KMS-11 (cell line): ENCODE results near the gene PPP1R13B.

Experiments
- H2AFZ ChIP-seq: fragments of 200-600 bp; sonication (generic); 2 replicates; pipeline ENCODE4 v1.6.1; 2016; ENCODE audit warnings: antibody characterized with exemption, mixed run types, low read depth
- H3K27ac ChIP-seq: fragments of 200-600 bp; sonication (generic); 2 replicates; pipeline ENCODE4 v1.6.1; 2016; ENCODE audit warnings: mild to moderate bottlenecking, mixed run types
- H3K27me3 ChIP-seq: fragments of 200-600 bp; sonication (generic); 2 replicates; pipeline ENCODE4 v1.6.1; 2017; ENCODE audit warnings: mild to moderate bottlenecking, low read depth, mixed run types, moderate library complexity; ENCODE audit not compliant: insufficient read depth
- H3K36me3 ChIP-seq: fragments of 200-600 bp; sonication (generic); 2 replicates; pipeline ENCODE4 v1.6.1; 2017; ENCODE audit warnings: mild to moderate bottlenecking, mixed run types; ENCODE audit not compliant: insufficient read depth
- H3K4me1 ChIP-seq: fragments of 200-600 bp; sonication (generic); 2 replicates; pipeline ENCODE4 v1.6.1; 2016; ENCODE audit warnings: mild to moderate bottlenecking, low read depth, mixed run types; ENCODE audit not compliant: poor library complexity, severe bottlenecking
- H3K4me2 ChIP-seq: fragments of 200-600 bp; sonication (generic); 2 replicates; pipeline ENCODE4 v1.7.0; 2016; ENCODE audit warnings: mild to moderate bottlenecking, mixed run types
- H3K4me3 ChIP-seq: fragments of 200-600 bp; sonication (generic); IDR thresholded peaks from 2 replicates; pipeline ENCODE4 v1.6.1; 2017; ENCODE audit warnings: low read depth, low read length, mixed read lengths; ENCODE audit not compliant: insufficient read depth
- H3K79me2 ChIP-seq: fragments of 200-600 bp; sonication (generic); 2 replicates; pipeline ENCODE4 v1.6.1; 2016; ENCODE audit warnings: low read depth, mixed run types; ENCODE audit not compliant: insufficient read depth
- H3K9ac ChIP-seq: fragments of 200-600 bp; sonication (generic); 2 replicates; pipeline ENCODE4 v1.6.1; 2016; ENCODE audit warnings: mild to moderate bottlenecking, mixed run types
- H4K20me1 ChIP-seq: fragments of 200-600 bp; sonication (generic); 2 replicates; pipeline ENCODE4 v1.6.1; 2016; ENCODE audit warnings: mild to moderate bottlenecking, mixed run types; ENCODE audit not compliant: insufficient read depth
- TF ChIP-seq, protein P1 (sequence below): fragments of 200-600 bp; sonication (generic); conservative IDR thresholded peaks from 2 replicates; pipeline ENCODE4 v1.6.1; 2017; ENCODE audit warnings: low read depth, mild to moderate bottlenecking, antibody characterized with exemption, low read length, moderate library complexity, mixed read lengths

The PPP1R13B gene

DNA sequence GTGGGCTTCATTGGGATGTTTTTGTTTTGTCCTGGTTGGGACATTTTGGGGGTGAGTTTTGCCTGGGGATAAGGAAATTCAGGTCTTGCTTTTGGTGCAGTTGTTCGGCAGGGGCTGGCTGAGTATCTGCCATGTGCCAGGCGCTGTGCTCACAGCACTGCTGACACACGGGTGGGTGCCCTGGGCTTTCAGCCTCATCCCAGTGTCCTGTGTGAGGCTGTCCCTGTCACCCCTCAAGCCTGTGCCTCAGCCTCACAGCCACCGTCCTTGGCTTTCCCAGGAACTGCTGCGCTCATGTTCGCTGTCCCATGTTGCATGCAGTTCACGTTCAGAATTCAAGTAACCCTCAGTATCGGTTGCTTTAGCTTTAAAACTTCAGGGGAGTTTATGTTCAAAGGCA lies 157.0 kb downstream of the PPP1R13B start:
- TF ChIP-seq, protein P1, sequence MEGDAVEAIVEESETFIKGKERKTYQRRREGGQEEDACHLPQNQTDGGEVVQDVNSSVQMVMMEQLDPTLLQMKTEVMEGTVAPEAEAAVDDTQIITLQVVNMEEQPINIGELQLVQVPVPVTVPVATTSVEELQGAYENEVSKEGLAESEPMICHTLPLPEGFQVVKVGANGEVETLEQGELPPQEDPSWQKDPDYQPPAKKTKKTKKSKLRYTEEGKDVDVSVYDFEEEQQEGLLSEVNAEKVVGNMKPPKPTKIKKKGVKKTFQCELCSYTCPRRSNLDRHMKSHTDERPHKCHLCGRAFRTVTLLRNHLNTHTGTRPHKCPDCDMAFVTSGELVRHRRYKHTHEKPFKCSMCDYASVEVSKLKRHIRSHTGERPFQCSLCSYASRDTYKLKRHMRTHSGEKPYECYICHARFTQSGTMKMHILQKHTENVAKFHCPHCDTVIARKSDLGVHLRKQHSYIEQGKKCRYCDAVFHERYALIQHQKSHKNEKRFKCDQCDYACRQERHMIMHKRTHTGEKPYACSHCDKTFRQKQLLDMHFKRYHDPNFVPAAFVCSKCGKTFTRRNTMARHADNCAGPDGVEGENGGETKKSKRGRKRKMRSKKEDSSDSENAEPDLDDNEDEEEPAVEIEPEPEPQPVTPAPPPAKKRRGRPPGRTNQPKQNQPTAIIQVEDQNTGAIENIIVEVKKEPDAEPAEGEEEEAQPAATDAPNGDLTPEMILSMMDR, result no peak
- Histone ChIP-seq H4K20me1 (no peaks in the 10 kb centered on the region), H3K36me3 (no peaks in the 10 kb centered on the region), H3K27ac (no peak overlapping the region), H3K4me2 (no peak overlapping the region), H3K4me1 (no peaks in the 10 kb centered on the region), H3K27me3 (no peaks in the 10 kb centered on the region), H2AFZ (no peak overlapping the region), H3K79me2 (no peaks in the 10 kb centered on the region), H3K9ac (no peak overlapping the region), H3K4me3 (no peak overlapping the region)

DNA sequence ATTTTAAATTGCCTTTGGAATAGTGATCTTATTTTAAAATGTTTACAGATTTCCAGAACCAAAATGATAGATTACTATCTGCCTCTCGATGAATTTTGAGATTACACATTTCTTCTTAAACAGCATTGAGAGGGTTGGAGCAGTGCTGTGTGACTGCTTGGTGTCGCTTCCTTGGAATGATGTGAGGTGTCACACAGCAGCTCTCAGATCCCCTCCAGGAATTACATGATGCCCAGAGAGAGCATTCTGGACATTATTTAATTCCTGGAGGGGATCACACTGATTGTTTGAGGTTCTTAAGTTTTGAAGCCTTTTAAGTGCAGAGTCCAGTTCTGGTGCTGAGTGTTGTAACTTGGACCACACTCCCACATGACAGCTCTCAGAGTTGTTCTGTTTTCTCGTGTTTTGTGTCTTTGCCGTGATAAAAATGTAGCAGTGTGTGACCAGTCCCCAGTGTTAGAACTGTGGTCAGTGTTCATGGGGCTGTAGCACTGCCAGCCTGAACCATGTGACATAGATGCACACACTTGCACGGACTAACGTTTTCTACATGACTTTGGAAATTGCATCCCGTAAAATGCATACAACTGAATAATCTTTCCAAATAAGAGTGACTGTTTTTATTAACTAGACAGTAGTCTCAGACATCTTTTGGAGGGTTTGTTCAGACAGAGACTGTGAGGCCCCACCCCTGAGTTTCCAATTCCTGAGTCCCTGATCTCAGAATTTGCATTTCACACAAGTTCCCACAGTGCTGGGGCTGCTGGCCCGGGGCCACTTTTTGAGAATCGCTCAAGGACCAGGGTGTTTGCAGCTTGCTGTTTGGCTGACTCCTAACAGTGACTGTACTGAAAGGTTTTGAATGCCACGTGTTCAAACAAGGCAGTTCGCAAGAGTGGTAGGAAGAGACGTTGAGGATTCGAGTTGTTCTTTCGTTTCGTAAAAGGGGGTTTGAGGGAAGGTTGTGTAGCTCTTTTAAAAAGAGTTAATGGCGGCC lies 158.2 kb downstream of the PPP1R13B start:
- Histone ChIP-seq H2AFZ (no peak overlapping the region), H3K27ac (no peak overlapping the region), H3K4me1 (no peaks in the 10 kb centered on the region), H3K4me3 (no peak overlapping the region), H3K79me2 (no peaks in the 10 kb centered on the region), H3K4me2 (no peak overlapping the region), H3K27me3 (no peaks in the 10 kb centered on the region), H3K9ac (no peak overlapping the region), H3K36me3 (no peaks in the 10 kb centered on the region), H4K20me1 (no peaks in the 10 kb centered on the region)
- TF ChIP-seq, protein P1, result no peak

DNA sequence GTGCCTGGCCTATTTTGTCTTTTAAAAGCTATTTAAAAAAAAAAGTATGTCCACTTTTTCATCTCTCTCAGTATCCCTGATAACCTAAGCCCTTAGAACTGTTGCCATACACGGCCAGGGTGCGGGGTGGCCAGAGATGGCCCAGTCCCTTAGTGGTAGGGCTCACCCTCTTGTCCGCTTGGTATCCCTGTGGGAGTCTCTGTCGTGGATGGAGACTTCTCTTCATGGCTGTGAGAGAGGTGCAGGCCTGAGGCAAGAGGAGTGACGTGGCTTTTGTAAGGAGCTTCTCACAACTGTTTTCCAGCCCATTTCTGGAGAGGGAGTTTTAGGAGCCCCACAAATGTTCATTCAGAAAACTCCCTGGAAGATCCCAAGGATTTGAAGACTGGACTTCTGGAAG lies 158.9 kb downstream of the PPP1R13B start:
- Histone ChIP-seq H3K27me3 (no peaks in the 10 kb centered on the region), H3K9ac (no peak overlapping the region), H2AFZ (no peak overlapping the region), H3K79me2 (no peaks in the 10 kb centered on the region), H4K20me1 (no peaks in the 10 kb centered on the region), H3K4me1 (no peaks in the 10 kb centered on the region), H3K27ac (no peak overlapping the region), H3K36me3 (no peaks in the 10 kb centered on the region), H3K4me2 (no peak overlapping the region), H3K4me3 (no peak overlapping the region)
- TF ChIP-seq, protein P1, result no peak

DNA sequence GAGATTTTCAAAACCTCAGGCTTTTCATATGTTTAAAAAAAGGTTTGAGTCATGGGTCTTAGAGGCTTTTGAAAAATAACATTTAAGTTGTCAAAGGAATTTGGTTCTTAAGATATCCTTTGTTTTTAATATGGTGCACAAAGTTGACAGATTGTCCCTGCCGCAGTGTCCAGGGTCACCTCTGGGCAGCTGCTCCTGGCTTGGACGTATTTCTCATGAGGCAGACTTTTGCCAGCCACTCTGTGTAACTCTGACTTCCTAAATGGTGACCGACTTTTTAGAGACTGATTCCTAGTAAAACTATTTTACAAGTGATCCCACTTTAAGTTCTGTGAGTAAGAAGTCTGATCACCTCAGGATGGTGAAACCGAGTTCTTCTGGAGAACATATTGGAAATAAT lies 159.7 kb downstream of the PPP1R13B start:
- Histone ChIP-seq H3K27me3 (no peaks in the 10 kb centered on the region), H3K4me1 (no peaks in the 10 kb centered on the region), H3K79me2 (no peaks in the 10 kb centered on the region), H2AFZ (no peak overlapping the region), H4K20me1 (no peaks in the 10 kb centered on the region), H3K9ac (no peak overlapping the region), H3K36me3 (no peaks in the 10 kb centered on the region), H3K27ac (no peak overlapping the region), H3K4me3 (no peak overlapping the region), H3K4me2 (no peak overlapping the region)
- TF ChIP-seq, protein P1, result no peak
